AG04450 (cell line): ENCODE results near the gene IRF1. TPM values are rescaled to one million over a fixed set of nuclear protein-coding genes. Genes with fewer than 3 reads are reported as not detected.

ENCODE experiments used
- CTCF ChIA-PET: fragments of 300-600, 350-600 bp; formaldehyde crosslinking; extraction: SDS; loops from one replicate; lab custom pipeline; 2022; ENCODE audit warnings: antibody characterized with exemption, inconsistent platforms; lab: Charles Lee
- POLR2A ChIA-PET: fragments of 350-600 bp; formaldehyde crosslinking; extraction: SDS; loops from one replicate; lab custom pipeline; 2021; ENCODE audit warnings: antibody characterized with exemption, inconsistent platforms; lab: Yijun Ruan, JAX
- DNase-seq: peaks from one replicate; pipeline ENCODE4 v3.0.0-alpha.2; 2011; ENCODE audit warnings: low read depth, low spot score
- H3K27ac ChIP-seq: one replicate; pipeline ENCODE4 v1.5.1; 2012; ENCODE audit warnings: low read depth, low read length, control low read depth
- H3K27me3 ChIP-seq: one replicate; pipeline ENCODE4 v1.6.0; 2012; ENCODE audit warnings: low read length; ENCODE audit not compliant: control insufficient read depth, insufficient read depth
- H3K4me3 ChIP-seq: 2 replicates; pipeline ENCODE4 v1.5.1; 2011; ENCODE audit warnings: mild to moderate bottlenecking, low read depth, low read length, control low read depth
- H3K9me3 ChIP-seq: 2 replicates; pipeline ENCODE4 v1.5.1; 2012; ENCODE audit warnings: low read length; ENCODE audit not compliant: control insufficient read depth, insufficient read depth
- CTCF ChIP-seq: IDR thresholded peaks from 2 replicates; pipeline ENCODE4 v1.5.1; 2011; ENCODE audit warnings: low read depth, low read length, control low read depth, inconsistent platforms
- polyA plus RNA-seq: library from polyadenylated mRNA; depleted of rRNA; stranded (reverse); fragments of >200 nt; gene quantifications from 2 replicates; pipeline ENCODE4 v1.2.3, GENCODE V29; 2011

IRF1 gene
- polyA plus RNA-seq, 1 experiment = 22.6 TPM

- no peak for TF ChIP-seq CTCF
- no peak overlapping the region for H3K27ac ChIP-seq
- no peaks in the 10 kb centered on the region for H3K9me3 ChIP-seq
- CTCF ChIA-PET = no interaction called here
- H3K27me3 ChIP-seq = no peaks in the 10 kb centered on the region
- DNase-seq = no peak
- no peak overlapping the region for H3K4me3 ChIP-seq
- POLR2A ChIA-PET = no interaction called here
Observed at GRCh38 chr5:132461569-132462070, 29.0 kb downstream of the IRF1 start.

GRCh38 chr5:132460846-132461568, 29.6 kb downstream of the IRF1 start:
- ChIA-PET CTCF (no interaction called here), POLR2A (no interaction called here)
- Histone ChIP-seq H3K9me3 (no peaks in the 10 kb centered on the region), H3K27me3 (no peaks in the 10 kb centered on the region), H3K4me3 (no peak overlapping the region), H3K27ac (no peak overlapping the region)
- DNase-seq = no peak
- no peak for TF ChIP-seq CTCF

GRCh38 chr5:132459983-132460838, 30.4 kb downstream of the IRF1 start:
- POLR2A ChIA-PET = interaction anchor here (0.6 kb wide), 1 partner anchor 13 kb away, joined by 5 read pairs; no protein-coding TSS in a partner anchor
- TF ChIP-seq CTCF = peak; percentile 25; the same call in 1 of the 2 replicates
- no peaks in the 10 kb centered on the region for H3K9me3 ChIP-seq
- no peaks in the 10 kb centered on the region for H3K27me3 ChIP-seq
- H3K27ac ChIP-seq = peak overlapping the region; percentile 95
- no peak for DNase-seq
- CTCF ChIA-PET = interaction anchor here (1.3 kb wide), 1 partner anchor 73 kb away, joined by 6 read pairs; no protein-coding TSS in a partner anchor
- H3K4me3 ChIP-seq = no peak overlapping the region

- no peak for TF ChIP-seq CTCF
- ChIA-PET POLR2A (interaction anchor here (0.6 to 2.6 kb wide), 6 partner anchors 12 to 72 kb away, joined by 3 to 28 read pairs (median 4); partner anchors contain the start of gene IRF1), CTCF (interaction anchor here (1.2 to 1.3 kb wide), 2 partner anchors 36 to 72 kb away, joined by 3 to 6 read pairs; no protein-coding TSS in a partner anchor)
- H3K27me3 ChIP-seq = no peaks in the 10 kb centered on the region
- DNase-seq = no peak
- no peak overlapping the region for H3K4me3 ChIP-seq
- H3K9me3 ChIP-seq = no peaks in the 10 kb centered on the region
- H3K27ac ChIP-seq = peak overlapping the region; percentile 95
Observed at GRCh38 chr5:132459031-132459982, 31.3 kb downstream of the IRF1 start.
